NT2/D1 (cell line): ENCODE measurements around the gene FES.

Source experiments
- DNase-seq: peaks from one replicate; pipeline ENCODE4 v3.0.0-alpha.2; 2011; ENCODE audit warnings: low read depth, low spot score
- H3K27me3 ChIP-seq: 2 replicates; pipeline ENCODE4 v1.6.0; 2011; ENCODE audit warnings: mild to moderate bottlenecking; ENCODE audit not compliant: insufficient read length, insufficient read depth
- H3K36me3 ChIP-seq: 2 replicates; pipeline ENCODE4 v1.6.1; 2011; ENCODE audit warnings: mild to moderate bottlenecking, low read length, mixed read lengths; ENCODE audit not compliant: insufficient read depth, insufficient read length
- H3K4me1 ChIP-seq: 2 replicates; pipeline ENCODE4 v1.5.1; 2011; ENCODE audit not compliant: insufficient read depth, insufficient read length
- H3K4me3 ChIP-seq: 2 replicates; pipeline ENCODE4 v1.5.1; 2011; ENCODE audit warnings: low read depth; ENCODE audit not compliant: insufficient read length
- H3K9ac ChIP-seq: 2 replicates; pipeline ENCODE4 v1.6.0; 2011; ENCODE audit warnings: low read depth; ENCODE audit not compliant: insufficient read length
- H3K9me3 ChIP-seq: 2 replicates; pipeline ENCODE4 v1.5.1; 2011; ENCODE audit warnings: mild to moderate bottlenecking, low read length; ENCODE audit not compliant: insufficient read depth
- SUZ12 ChIP-seq: IDR thresholded peaks from 2 replicates; pipeline ENCODE4 v1.6.1; 2011; ENCODE audit not compliant: insufficient read length, insufficient read depth; ENCODE audit errors: extremely low read depth
- YY1 ChIP-seq: IDR thresholded peaks from 2 replicates; pipeline ENCODE4 v1.6.1; 2011; ENCODE audit not compliant: insufficient read length, insufficient read depth
- ZNF274 ChIP-seq: IDR thresholded peaks from 2 replicates; pipeline ENCODE4 v1.6.1; 2011; ENCODE audit warnings: mild to moderate bottlenecking, low read depth, low read length

The FES gene

GRCh38 chr15:90877315-90877714 lies 7.0 kb upstream of the FES start:
- Histone ChIP-seq H3K4me3 (no peak overlapping the region), H3K4me1 (peaks cover 16% of the 10 kb centered on the region), H3K36me3 (peaks cover 73% of the 10 kb centered on the region), H3K9me3 (no peaks in the 10 kb centered on the region), H3K27me3 (no peaks in the 10 kb centered on the region), H3K9ac (no peak overlapping the region)
- no peak for TF ChIP-seq SUZ12
- TF ChIP-seq ZNF274 = no peak
- no peak for TF ChIP-seq YY1
- DNase-seq = no peak

- no peak for DNase-seq
- peaks cover 11% of the 10 kb centered on the region for H3K4me1 ChIP-seq
- H3K9ac ChIP-seq = no peak overlapping the region
- H3K4me3 ChIP-seq = no peak overlapping the region
- H3K27me3 ChIP-seq = no peaks in the 10 kb centered on the region
- no peaks in the 10 kb centered on the region for H3K9me3 ChIP-seq
- TF ChIP-seq YY1 = no peak
- TF ChIP-seq SUZ12 = no peak
- no peak for TF ChIP-seq ZNF274
- H3K36me3 ChIP-seq = peaks cover 80% of the 10 kb centered on the region
Observed at GRCh38 chr15:90877996-90878395, 6.3 kb upstream of the FES start.

- Histone ChIP-seq H3K9me3 (no peaks in the 10 kb centered on the region), H3K36me3 (peaks cover 81% of the 10 kb centered on the region), H3K4me1 (peaks cover 13% of the 10 kb centered on the region), H3K27me3 (no peaks in the 10 kb centered on the region), H3K9ac (no peak overlapping the region), H3K4me3 (no peak overlapping the region)
- TF ChIP-seq YY1 (no peak), SUZ12 (no peak), ZNF274 (no peak)
- DNase-seq = no peak
Observed at GRCh38 chr15:90878660-90879059, 5.6 kb upstream of the FES start.

- H3K9me3 ChIP-seq = no peaks in the 10 kb centered on the region
- H3K27me3 ChIP-seq = no peaks in the 10 kb centered on the region
- no peak overlapping the region for H3K4me3 ChIP-seq
- peaks cover 81% of the 10 kb centered on the region for H3K36me3 ChIP-seq
- peaks cover 12% of the 10 kb centered on the region for H3K4me1 ChIP-seq
- no peak overlapping the region for H3K9ac ChIP-seq
- TF ChIP-seq ZNF274 = no peak
- no peak for TF ChIP-seq YY1
- no peak for TF ChIP-seq SUZ12
- DNase-seq = no peak
Observed at GRCh38 chr15:90879730-90880366, 4.5 kb upstream of the FES start.

GRCh38 chr15:90880381-90881145 lies 3.7 kb upstream of the FES start:
- no peak overlapping the region for H3K4me3 ChIP-seq
- H3K36me3 ChIP-seq = peaks cover 75% of the 10 kb centered on the region
- H3K9ac ChIP-seq = no peak overlapping the region
- no peak for TF ChIP-seq YY1
- no peak for TF ChIP-seq ZNF274
- no peak for TF ChIP-seq SUZ12
- no peak for DNase-seq
- no peaks in the 10 kb centered on the region for H3K9me3 ChIP-seq
- H3K27me3 ChIP-seq = no peaks in the 10 kb centered on the region
- H3K4me1 ChIP-seq = peaks cover 19% of the 10 kb centered on the region

GRCh38 chr15:90881181-90881977 lies 2.9 kb upstream of the FES start:
- H3K36me3 ChIP-seq = peaks cover 69% of the 10 kb centered on the region

More at GRCh38 chr15:90881181-90881977, 2.9 kb upstream of the FES start:
- no peaks in the 10 kb centered on the region for H3K9me3 ChIP-seq
- H3K9ac ChIP-seq = no peak overlapping the region
- H3K4me3 ChIP-seq = no peak overlapping the region
- DNase-seq = no peak
- peaks cover 22% of the 10 kb centered on the region for H3K4me1 ChIP-seq
- TF ChIP-seq YY1 (no peak), ZNF274 (no peak), SUZ12 (no peak)
- no peaks in the 10 kb centered on the region for H3K27me3 ChIP-seq
